H7 (cell line): ENCODE data around the gene TIGAR. TPM values are rescaled to one million over a fixed set of nuclear protein-coding genes. Genes with fewer than 3 reads are reported as not detected.

ENCODE experiments used
- DNase-seq: peaks from one replicate; pipeline ENCODE4 v3.0.0; 2012
- H3K27me3 ChIP-seq: 2 replicates; pipeline ENCODE4 v1.6.0; 2011; ENCODE audit warnings: mild to moderate bottlenecking, low read length; ENCODE audit not compliant: control insufficient read depth, insufficient read depth
- H3K36me3 ChIP-seq: replicated peaks from 2 replicates; pipeline ENCODE4 v1.5.1; 2011; ENCODE audit warnings: low read length; ENCODE audit not compliant: control insufficient read depth, insufficient read depth
- H3K4me3 ChIP-seq: 2 replicates; pipeline ENCODE4 v1.5.1; 2011; ENCODE audit warnings: low read depth, mild to moderate bottlenecking, control low read depth, low read length, moderate library complexity; ENCODE audit not compliant: insufficient read depth
- total RNA-seq: library from RNA; depleted of rRNA; stranded (reverse); fragments of >200 nt; shearing (Covaris generic); gene quantifications from 2 replicates; pipeline ENCODE4 v1.2.3, GENCODE V29; 2014

TIGAR gene
- total RNA-seq, 1 experiment from 2014 or later, result 3.4 TPM

DNA sequence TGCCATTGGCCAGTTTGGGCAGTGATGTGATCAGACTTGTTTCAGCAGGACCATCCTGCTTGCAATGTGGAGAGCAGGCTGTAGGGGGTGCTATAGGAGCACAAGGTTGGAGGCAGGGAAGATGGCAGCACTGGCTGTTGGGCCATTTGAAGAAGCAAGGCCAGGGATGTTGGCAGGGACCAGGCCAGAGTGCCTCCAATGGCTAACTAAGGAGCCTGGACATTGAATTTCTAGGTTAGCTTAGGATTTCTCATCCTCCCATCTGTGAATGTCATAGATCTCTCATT is 35.0 kb downstream of the TIGAR start:
- Histone ChIP-seq H3K36me3 (peaks cover 2% of the 10 kb centered on the region), H3K27me3 (no peaks in the 10 kb centered on the region), H3K4me3 (no peak overlapping the region)
- peak; percentile 64 for DNase-seq

DNA sequence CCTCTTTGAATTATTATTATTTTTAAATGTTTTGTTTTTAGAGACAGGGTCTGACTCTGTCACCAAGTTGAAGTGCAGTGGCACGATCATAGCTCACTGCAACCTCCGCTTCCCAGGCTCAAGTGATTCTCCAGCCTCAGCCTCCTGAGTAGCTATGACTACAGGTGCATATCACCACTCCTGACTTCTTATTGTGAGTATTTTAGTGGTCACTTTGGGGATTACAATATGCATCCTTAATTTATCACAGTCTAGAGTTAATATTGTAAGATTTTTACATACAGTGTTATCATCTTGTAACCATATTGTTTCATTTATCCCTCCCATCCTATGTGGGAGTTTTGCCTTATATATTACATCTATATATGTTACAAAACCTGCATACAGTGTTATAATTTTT is 45.1 kb downstream of the TIGAR start:
- DNase-seq, result no peak
- Histone ChIP-seq H3K27me3 (no peaks in the 10 kb centered on the region; the same call in 1 of the 2 replicates), H3K4me3 (no peak overlapping the region), H3K36me3 (no peaks in the 10 kb centered on the region)

DNA sequence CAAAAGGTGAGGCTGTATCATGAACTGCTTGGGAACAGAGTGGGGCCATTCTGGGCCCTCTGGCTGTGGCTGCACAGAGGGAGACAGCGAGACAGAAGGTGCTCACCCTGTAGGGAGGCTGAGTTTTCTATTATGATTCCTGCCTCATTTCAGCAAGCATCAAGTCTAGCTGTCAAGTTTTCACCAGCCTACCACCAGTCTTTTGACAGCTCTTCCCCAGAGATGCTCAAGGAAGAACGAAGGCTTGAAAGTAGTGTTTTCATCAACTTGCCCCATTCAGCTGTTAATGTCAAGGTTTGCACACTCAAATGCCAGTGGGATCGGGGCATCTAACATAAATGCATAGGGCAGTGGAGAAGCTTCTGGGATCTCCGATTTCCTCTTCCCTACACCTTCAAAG is 48.5 kb downstream of the TIGAR start:
- Histone ChIP-seq H3K4me3 (no peak overlapping the region), H3K36me3 (no peaks in the 10 kb centered on the region), H3K27me3 (no peaks in the 10 kb centered on the region; the same call in 1 of the 2 replicates)
- no peak for DNase-seq

DNA sequence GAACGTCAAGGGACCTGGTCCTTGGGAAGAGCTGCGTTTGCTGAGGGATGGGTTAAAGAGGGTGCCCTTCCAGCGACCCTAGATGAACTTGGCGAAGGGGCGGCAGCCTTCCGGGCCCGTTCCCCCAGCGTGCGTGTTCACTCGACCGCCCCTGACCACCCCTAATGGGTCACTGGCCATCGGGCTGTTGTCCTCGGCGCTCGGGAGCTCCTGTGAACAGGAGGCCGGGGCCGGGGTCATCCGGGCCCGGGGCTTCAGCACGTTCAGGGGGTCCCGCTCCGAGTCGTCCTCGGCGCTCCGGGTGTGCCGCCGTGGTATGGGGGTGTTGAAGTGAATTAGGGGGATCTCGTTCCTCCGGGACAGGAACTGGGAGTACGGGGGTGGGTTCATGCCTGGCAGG is 49.3 kb downstream of the TIGAR start:
- Histone ChIP-seq H3K36me3 (no peaks in the 10 kb centered on the region), H3K4me3 (no peak overlapping the region), H3K27me3 (no peaks in the 10 kb centered on the region; the same call in 1 of the 2 replicates)
- no peak for DNase-seq

DNA sequence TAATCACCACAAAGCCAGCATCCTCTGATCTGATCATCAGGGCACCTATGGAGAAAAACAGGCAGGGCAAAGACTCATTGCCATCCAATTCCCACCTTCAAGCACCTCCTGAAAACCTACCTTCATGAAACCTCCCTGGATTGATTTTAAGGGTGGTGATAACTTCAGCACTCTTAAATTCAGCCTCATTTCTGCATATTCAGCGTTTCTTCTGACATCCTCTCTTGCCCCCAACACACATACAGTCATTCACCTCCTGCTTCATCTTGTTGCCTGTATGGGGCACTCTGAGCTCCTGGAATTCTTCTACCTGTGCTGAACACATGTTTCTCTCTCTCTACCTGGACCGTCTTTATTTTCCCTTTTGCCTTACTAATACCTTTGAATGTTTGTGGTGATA is 51.6 kb downstream of the TIGAR start:
- no peaks in the 10 kb centered on the region; the same call in 1 of the 2 replicates for H3K27me3 ChIP-seq
- no peak overlapping the region for H3K4me3 ChIP-seq
- no peaks in the 10 kb centered on the region for H3K36me3 ChIP-seq
- no peak for DNase-seq

DNA sequence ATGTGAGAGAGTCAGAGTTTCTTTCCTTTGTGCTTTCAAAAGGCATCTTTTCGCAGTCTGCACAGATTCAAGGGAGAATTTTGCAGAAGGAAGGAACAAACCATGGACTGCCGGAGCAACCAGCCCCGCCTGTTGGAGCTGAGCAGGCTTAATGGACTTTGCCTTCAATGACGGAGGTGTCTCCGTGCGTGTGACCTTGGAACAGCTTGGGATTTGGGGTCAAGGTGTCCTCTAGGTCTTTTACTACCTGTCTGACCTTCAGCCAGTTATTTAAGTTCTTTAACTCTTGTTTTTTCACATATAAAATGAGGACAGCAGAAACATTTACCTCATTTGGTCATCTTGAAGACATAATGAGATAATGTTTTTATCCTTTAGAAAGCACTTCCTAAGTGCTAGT is 54.4 kb downstream of the TIGAR start:
- no peak for DNase-seq
- Histone ChIP-seq H3K36me3 (no peaks in the 10 kb centered on the region), H3K27me3 (no peaks in the 10 kb centered on the region), H3K4me3 (no peak overlapping the region)

DNA sequence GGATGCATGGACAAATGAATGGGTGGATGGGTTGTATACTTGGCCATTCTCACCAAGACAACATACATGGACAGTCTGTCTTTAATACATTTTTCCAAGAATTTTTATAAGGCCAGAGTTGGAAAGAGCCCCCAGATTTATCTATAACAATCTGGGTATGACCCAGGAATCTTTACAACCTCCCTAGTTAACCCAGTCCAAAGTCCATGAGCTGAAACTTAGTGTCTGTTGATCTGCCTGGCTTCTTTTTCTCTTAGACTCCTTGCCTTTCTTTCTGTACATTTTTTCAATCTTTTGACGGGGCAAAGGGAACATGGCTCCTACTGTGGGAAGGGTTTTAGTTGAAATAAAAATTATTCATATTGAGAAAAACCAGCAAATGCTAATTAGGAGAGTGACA is 57.8 kb downstream of the TIGAR start:
- DNase-seq, result no peak
- Histone ChIP-seq H3K27me3 (no peaks in the 10 kb centered on the region), H3K36me3 (no peaks in the 10 kb centered on the region), H3K4me3 (no peak overlapping the region)

DNA sequence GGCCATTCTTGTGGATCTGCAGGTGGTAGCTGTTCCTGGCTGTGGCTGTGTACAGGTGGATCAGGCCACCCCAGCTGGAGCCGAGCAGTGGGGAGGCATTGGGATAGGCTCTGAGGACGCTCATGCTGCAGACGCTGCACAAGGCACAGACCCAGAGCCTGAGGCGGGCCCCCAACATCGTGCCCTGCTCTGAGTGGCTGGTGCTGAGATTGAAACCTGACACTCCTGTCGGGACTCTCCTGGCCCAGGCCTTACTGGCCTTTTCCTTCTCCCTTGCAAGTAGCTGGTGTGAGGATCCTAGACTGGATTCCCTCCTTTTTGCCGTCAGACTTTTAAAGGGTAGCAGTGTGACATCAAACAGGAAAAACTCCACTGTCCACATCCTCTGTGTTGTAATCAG is 58.4 kb downstream of the TIGAR start, which contains the start of gene FGF23:
Gene FGF23 (minus strand): TSS at position 308 of the 400 bp plus-strand sequence. CDS start 130 bp downstream, at position 178.
- no peaks in the 10 kb centered on the region for H3K27me3 ChIP-seq
- peak; percentile 85 for DNase-seq
- H3K36me3 ChIP-seq, result no peaks in the 10 kb centered on the region
- H3K4me3 ChIP-seq, result no peak within 1 kb of the TSS

DNA sequence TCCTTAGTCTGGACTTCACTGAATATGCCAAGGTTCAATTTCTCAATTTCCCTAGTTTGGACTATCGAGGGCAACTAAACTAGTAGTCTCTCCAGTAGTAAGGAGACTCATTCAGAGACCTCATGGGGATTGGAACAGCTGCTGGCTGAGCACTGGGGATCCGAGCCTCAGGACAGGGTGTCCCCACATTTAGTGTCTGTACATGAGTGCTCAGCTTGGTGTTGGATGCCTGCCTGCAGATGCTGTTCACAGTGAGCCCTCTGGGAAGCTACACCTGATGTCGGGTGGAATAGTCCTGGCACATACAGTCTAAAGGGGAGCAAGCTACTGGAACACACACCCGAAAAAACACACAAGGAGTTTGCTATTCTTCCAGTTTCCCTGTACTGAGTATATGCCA is 59.3 kb downstream of the TIGAR start:
- DNase-seq, result no peak
- Histone ChIP-seq H3K27me3 (no peaks in the 10 kb centered on the region), H3K4me3 (no peak overlapping the region), H3K36me3 (no peaks in the 10 kb centered on the region)

DNA sequence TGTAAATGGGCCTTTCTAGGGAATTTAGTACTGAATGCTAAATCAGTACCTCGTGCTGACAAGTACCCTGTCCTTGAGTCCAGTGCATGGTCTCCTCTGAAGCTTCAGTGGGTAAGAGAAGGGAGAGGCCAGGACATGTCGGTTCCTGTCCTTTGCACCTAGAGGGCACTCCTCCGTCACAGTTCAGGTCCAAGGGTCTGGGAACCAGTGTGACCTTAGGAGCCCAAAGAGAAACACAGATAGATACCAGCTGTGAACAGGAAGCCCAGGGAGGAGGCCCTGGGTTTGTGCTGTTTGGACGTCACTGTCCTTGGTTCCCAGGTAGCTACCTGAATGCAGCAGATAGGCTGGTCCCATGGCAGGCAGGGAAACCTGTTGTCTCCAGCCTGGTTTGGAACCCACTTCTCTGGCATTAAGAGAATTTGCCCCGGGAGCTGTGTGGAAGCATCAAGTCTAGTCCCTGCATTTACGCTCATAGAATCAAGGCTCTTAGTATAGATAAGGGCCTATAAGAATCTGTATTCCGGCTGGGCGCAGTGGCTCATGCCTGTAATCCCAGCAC is 62.4 kb downstream of the TIGAR start:
- Histone ChIP-seq H3K27me3 (no peaks in the 10 kb centered on the region), H3K36me3 (no peaks in the 10 kb centered on the region), H3K4me3 (no peak overlapping the region)
- DNase-seq, result peak; percentile 69

DNA sequence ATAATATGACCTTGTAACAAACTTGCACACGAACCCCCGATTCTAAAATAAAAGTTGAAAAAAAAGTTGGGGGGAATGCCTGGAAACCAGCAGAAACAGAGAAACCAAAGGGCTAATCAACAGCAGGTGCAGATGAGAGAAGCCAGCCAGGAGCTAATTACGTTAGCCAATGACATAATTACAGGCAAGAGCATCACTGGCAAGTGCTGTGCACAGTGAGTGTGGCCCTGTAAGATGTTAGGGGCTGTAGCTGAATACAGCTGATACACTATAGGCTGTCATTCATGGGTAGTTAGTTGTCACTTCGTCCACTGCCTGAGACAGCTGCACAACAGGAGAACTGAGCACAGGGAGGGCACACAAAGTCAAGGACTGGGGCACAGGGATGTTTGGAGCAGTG is 65.8 kb downstream of the TIGAR start:
- Histone ChIP-seq H3K27me3 (no peaks in the 10 kb centered on the region), H3K36me3 (no peaks in the 10 kb centered on the region), H3K4me3 (no peak overlapping the region)
- no peak for DNase-seq

DNA sequence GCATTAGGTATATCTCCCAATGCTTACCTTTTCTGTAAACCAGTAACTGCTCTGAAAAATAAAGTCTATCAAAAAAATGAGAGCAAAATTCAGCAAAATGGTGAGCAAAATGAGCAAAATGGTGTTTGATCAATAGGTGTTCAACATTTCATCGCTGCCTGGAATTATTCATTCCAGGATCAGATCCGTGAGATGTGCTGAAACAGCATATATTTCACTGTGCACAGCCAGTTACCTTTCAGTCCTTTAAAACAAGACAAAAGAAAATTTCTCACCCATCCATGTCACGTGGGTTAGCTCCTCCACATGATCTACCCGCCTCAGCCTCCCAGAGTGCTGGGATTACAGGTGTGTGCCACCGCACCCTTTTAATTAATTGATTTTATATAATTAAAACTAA is 66.6 kb downstream of the TIGAR start:
- DNase-seq, result no peak
- H3K36me3 ChIP-seq, result no peaks in the 10 kb centered on the region
- no peak overlapping the region for H3K4me3 ChIP-seq
- H3K27me3 ChIP-seq, result no peaks in the 10 kb centered on the region

DNA sequence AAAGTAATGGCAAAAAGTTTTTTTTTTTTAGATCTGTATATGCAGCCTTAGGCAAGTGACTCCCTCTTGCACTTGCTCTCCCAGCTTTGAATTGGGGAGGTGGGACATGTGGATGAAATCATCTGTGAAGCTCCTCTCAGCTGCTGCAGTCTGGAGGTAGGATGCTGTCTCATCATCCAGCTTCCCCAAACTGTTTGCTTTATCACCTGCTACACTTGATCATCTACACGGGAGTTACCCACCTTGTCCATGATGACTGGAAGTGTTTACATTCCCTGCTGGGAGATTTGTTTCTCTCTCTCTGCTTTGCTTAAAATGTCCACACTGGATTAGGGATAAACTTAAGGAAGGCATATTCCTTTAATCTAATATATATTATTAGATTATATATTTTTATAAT is 67.0 kb downstream of the TIGAR start:
- Histone ChIP-seq H3K4me3 (no peak overlapping the region), H3K36me3 (no peaks in the 10 kb centered on the region), H3K27me3 (no peaks in the 10 kb centered on the region)
- no peak for DNase-seq

DNA sequence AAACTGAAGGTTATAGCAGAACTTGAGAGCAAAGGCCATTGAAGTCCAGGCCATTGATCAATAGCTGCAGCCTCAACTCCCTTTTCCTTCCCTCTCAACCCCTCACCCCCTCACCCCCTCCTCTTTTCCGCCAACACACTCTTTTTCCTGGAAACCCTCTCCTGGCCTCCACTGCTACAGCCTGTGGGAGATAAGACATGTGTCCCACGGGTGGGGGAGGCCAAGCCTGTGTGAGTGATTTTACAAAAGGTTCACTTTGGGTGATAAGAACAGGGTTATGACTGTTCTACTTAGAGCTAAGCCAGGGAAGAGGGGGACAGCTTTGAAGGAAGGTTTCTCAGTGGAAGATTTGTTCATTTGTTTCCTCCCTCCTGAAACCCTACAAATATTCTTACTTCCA is 67.6 kb downstream of the TIGAR start:
- Histone ChIP-seq H3K36me3 (no peaks in the 10 kb centered on the region), H3K4me3 (no peak overlapping the region), H3K27me3 (no peaks in the 10 kb centered on the region)
- no peak for DNase-seq

DNA sequence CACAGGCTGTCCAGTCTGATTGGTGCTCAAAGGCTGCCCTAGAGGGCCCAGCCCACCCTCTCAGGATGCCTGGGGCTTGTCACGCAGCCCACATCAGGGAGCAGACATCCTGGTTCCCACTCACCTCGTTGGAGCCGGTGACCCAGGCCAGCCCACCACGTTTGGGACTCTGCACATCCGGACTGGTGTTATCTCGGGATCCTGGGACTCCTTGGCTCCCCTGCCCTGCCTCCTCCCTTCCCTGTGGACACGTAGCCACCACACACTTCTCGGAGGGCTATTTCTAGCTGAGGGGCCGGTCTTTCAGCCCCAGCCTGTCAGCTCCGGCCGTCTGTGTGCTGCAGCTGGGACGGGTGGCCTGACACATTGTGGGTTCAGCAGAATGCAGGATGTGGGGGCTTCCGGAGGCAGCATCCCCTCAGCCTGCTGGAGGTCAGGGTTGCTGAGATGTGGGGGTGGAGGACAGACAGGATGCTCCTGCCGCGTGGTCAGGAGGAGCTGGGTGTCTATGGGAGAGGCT is 71.3 kb downstream of the TIGAR start:
- H3K36me3 ChIP-seq, result no peaks in the 10 kb centered on the region
- no peak for DNase-seq
- H3K4me3 ChIP-seq, result no peak overlapping the region
- H3K27me3 ChIP-seq, result no peaks in the 10 kb centered on the region

DNA sequence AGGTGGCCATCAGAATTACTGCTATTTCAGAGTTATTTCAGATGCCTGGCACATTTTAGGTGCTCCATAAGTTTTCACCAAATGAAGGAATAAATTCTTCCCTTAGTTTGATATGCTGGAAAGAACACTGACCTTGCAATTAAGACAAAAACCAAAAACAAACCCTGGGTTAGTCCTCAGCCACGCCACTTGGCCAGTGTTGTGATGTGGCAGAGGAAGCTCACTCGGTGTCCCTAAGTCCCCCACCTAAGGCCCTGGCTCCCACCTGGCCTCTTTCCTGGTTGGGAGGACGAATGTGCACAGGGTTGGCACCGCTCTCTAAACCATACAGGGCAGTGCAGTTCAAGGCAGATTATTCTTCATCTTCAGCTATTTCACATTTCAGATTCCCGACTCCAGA is 72.2 kb downstream of the TIGAR start:
- Histone ChIP-seq H3K27me3 (no peaks in the 10 kb centered on the region), H3K4me3 (no peak overlapping the region), H3K36me3 (no peaks in the 10 kb centered on the region)
- no peak for DNase-seq
